CD4-positive, alpha-beta T cell treated with Interleukin-10 for 1 hour (primary cell): ENCODE results near the gene RHOB.
"Not testable (repeated sequence)": the region's sequence is repeated elsewhere in the genome, so short reads cannot be mapped to it uniquely, and the experiment has no call there.

Experiments
- DNase-seq: peaks from one replicate; pipeline ENCODE4 v3.0.0-alpha.2; 2020

RHOB gene

DNA sequence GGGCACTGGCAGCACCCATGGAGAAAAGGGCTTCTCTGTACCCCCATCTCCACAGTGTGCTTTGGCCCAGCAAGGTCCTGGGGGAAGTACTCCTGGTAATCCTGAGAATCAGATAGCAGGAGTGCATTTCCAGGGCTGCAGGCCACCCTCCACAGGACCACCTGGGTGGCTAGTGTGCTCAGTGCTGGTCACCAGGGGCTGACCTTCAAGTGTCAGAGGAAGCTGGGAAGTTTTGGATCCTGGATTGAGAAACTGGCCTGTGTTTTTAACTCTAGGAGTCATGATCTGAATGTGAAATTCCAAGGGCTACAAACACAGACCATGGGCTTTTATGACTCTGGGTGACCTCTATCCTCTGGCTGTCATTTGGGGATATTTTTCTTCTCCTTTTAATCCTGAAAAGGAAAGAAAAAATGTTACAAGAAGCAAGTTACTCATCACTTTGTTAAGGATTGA lies 9.3 kb downstream of the RHOB start:
- DNase-seq, result no peak

GRCh38 chr2:20456636-20457426 lies 10.0 kb downstream of the RHOB start:
- no peak for DNase-seq

DNA sequence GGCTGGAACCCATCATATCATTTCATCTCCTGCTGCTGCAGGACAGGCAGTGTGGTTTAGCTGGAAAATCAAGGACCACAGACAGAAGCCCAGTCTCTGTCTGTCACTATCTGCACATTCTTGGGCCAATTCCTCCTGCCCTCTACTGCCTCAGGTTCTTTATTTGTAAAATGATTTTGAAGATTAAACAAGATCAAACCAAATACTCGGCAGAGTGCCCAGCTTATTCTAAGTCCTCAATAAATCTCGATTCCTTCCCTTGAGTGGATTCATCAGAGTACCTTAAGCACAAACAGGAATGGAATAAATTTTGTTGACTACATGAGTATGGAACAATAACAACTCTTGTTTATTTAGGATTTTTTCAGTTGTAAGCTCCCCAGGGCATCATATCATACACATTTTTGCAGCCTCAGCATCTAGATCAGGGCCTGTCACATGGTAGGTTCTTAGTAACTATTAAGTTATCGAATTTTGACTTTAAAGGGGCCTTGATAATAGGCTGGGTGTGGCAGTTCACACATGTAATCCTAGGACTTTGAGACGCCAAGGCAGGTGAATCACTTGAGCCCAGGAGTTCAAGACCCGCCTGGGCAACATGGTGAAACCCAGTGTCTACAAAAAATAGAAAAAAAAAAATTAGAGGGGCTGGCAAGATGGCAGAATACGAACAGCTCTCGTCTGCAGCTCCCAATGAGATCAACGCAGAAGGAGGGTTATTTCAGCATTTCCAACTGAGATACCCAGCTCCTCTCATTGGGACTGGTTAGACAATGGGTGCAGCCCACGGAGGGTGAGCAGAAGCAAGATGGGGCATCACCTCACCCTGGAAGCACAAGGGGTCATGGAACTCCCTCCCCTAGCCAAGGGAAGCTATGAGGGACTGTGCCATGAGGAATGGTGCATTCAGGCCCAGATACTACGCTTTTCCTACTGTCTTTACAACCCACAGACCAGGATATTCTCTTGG lies 11.1 kb downstream of the RHOB start:
- DNase-seq, result no peak

- not testable (repeated sequence) for DNase-seq
Measured at GRCh38 chr2:20458737-20459484, 12.0 kb downstream of the RHOB start.

- no peak for DNase-seq
Measured at GRCh38 chr2:20465716-20466394, 19.0 kb downstream of the RHOB start.

GRCh38 chr2:20467789-20468548 lies 21.1 kb downstream of the RHOB start:
- DNase-seq, result no peak

- no peak for DNase-seq
Measured at GRCh38 chr2:20468549-20469500, 22.0 kb downstream of the RHOB start.

- DNase-seq, result no peak
Measured at GRCh38 chr2:20469595-20469994, 22.7 kb downstream of the RHOB start.

- no peak for DNase-seq
Measured at GRCh38 chr2:20470211-20470610, 23.3 kb downstream of the RHOB start.

- DNase-seq, result no peak
Measured at GRCh38 chr2:20471148-20471547, 24.3 kb downstream of the RHOB start.

DNA sequence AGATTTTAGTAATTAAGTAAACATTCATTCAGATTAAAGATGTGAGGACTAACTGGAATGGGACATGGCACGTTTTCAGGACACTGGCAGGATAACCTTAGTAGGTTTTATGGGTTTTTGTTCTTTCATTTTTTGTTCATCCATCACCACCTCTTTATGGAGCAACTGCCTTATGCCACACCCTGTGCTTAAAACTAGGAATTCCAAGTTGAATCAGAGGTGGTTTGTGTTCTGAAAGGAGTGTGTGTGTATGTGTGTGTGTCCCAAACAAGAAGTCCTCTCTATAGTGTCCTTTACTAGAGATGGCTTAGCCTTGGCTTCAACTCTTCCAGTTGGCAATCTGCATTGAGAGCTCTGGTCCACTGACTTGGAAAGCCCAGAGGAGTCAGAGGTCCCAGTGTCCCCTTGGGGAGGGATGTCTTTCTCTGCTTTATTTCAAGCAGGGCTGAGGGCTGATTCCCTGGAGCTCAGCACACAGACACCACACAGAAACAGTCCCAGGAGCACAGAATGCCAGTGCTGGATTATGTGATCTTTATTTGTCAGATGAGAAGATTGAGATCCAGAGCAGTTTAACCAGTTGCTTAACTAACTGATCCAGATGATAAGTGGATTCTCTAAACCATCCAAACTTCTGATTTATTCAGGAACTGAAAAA lies 25.2 kb downstream of the RHOB start:
- DNase-seq, result no peak

DNA sequence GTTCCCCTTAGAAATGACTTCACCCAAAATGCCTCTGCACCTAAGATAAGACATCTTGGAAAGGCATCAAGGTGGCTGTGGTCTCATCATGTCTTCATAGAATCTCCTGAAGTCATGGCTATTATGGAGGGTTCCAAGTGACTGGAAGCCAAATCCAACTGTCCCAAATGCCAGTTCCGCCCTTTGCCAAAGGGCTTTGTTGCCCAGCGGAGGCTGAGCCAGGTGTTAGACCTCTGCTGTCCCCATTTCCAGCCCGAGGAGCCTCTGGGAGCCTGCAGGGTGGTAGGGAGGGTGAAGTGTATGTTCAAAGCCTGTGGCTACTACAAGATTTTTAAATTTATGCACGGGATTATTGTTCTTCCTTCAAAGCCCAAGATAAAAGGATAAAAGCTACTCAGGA lies 25.7 kb downstream of the RHOB start:
- no peak for DNase-seq

- no peak for DNase-seq
Measured at GRCh38 chr2:20473128-20473527, 26.3 kb downstream of the RHOB start.

DNA sequence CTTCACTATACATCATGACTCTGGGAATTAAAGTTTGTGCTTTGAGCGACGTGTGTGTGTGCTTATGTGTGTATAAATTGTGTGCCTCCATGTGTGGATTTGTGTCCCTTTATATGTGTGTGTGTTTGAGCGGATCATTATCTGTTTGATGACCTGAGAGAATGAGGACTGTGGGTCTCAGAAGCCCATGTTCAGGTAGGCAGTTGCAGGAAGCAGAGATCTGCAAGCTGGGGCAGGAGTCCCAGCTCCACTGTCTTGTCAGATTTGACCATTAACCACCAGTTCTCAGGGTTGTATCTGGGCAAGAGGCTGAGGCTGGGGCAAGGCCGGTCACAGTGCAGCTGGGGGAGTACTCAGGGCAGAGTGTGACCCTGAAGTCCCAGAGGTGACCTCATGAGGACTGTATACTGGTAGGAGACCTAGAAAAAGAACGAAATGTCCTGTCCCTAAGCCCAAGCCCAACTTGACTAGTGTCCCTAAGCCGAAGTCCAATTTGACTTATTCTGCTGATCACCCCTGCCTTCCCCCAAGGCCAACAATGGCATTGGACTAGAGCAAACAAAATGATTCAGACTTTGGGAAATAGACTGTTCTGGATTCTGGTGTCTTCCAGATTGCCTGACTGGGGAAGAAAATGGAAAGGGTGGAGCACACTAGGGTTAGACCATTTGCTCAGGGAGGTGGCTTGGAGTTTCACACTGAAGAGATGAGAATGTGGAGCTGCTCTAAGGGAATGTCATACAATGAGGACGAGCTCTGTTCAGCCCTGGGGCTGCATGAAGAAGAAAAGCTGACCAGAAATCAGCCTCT lies 28.1 kb downstream of the RHOB start:
- DNase-seq, result no peak

DNA sequence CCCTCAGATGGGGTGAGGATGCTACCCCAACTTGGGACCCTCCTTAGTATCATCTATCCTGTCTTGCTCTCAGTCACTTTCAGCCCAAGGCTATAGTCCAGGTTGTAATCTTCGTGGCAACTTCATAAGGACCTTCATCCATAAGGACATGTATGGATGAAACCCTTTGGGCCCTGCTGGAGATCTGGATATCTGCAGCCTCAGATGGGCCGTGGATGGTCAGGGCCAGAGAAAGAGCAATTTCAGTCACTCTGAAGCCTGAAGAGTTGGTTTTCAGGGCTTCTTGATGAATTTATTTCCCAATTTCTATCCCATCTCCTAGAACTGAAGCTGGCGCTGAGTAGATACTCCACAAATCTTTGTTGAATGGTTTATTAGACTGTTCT lies 28.7 kb downstream of the RHOB start:
- DNase-seq, result no peak

- DNase-seq, result no peak
Measured at GRCh38 chr2:20476481-20476880, 29.6 kb downstream of the RHOB start.

DNA sequence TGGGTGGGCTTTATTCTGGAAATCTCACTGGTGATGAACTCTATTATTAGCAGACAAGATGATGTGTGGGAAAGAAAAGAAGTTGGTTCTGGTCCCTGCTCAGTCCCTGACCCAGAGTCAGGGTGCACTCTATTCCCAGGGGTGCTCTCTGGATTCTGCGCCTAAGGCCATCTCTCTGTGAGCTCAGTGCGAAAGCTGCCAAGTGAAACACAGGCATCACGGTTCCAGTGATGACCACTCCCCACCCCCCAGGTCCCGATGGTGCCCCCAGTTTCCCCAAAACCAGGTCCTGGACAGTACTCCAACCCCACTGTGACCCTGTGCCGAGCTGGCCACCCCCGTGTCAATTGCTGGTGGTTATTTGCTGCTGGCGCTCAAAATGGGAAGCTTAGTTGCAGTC lies 30.1 kb downstream of the RHOB start:
- DNase-seq, result no peak

- DNase-seq, result no peak
Measured at GRCh38 chr2:20478961-20479360, 32.1 kb downstream of the RHOB start.

DNA sequence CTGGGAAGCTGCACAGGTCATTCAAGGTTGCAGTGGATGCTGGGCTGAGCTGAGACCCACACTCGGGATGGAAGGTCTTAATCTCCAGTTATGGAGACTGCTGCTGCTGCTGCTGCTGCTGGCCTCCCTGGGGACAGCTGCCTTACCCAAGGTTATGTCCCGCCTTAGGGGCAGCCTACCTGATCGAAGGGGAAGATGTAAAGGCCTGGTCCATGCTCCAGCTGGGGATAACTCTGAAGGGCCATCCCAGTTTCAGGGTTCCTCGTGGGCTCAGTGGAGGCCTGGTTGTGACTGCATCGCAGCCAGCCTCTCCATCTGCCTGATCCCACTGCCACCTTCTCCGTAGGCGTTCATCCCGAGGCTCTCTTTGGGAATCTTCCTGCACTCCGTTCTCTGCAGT lies 33.0 kb downstream of the RHOB start:
- no peak for DNase-seq
